Esophagus (tissue), 2 donors: Measurements from ENCODE around the gene HECW1. TPM values are rescaled to one million over a fixed set of nuclear protein-coding genes. Genes with fewer than 3 reads are reported as not detected.
A peak's percentile ranks its signal among the peaks of the same experiment; 100 is the strongest.
"Not testable (repeated sequence)": the region's sequence is repeated elsewhere in the genome, so short reads cannot be mapped to it uniquely, and the experiment has no call there.

Experiments used
- H3K27ac ChIP-seq, 2 donors: one replicate each; pipeline ENCODE4 v1.5.1; 2013; ENCODE audit warnings: low read depth in 2 of 2, mild to moderate bottlenecking in 2 of 2, inconsistent platforms in 1 of 2, low read length in 1 of 2, moderate library complexity in 1 of 2
- H3K27me3 ChIP-seq, 2 donors: one replicate each; pipeline ENCODE4 v1.6.1; 2013; ENCODE audit warnings: low read length in 2 of 2, control low read depth in 1 of 2, mild to moderate bottlenecking in 1 of 2; ENCODE audit not compliant: insufficient read depth in 2 of 2, control insufficient read depth in 1 of 2
- H3K36me3 ChIP-seq, 2 donors: one replicate each; pipeline ENCODE4 v1.6.1; 2013; ENCODE audit warnings: low read length in 1 of 2; ENCODE audit not compliant: control insufficient read depth in 2 of 2, insufficient read depth in 2 of 2
- H3K4me1 ChIP-seq, 2 donors: one replicate each; pipeline ENCODE4 v1.6.1; 2013; ENCODE audit warnings: low read length in 1 of 2; ENCODE audit not compliant: control insufficient read depth in 2 of 2, insufficient read depth in 2 of 2
- H3K4me3 ChIP-seq, 2 donors: one replicate each; pipeline ENCODE4 v1.5.1; 2013; ENCODE audit warnings: low read length in 2 of 2, mild to moderate bottlenecking in 2 of 2, low read depth in 1 of 2, moderate library complexity in 1 of 2
- H3K9me3 ChIP-seq, 2 donors: one replicate each; pipeline ENCODE4 v1.6.1; 2013; ENCODE audit warnings: mild to moderate bottlenecking in 2 of 2, low read depth in 1 of 2, low read length in 1 of 2, moderate library complexity in 1 of 2; ENCODE audit not compliant: control insufficient read depth in 2 of 2, insufficient read depth in 1 of 2
- WGBS, 2 donors: extraction: QIAGEN DNeasy Blood & Tissue Kit; methylation state at CpG; one replicate each; pipeline ENCODE4 v1.1.7; 2013; 5-methylcytosine and 5-hydroxymethylcytosine counted together
- polyA plus RNA-seq, 2 donors: library from polyadenylated mRNA; stranded (reverse); fragments of 200-250 nt; gene quantifications; one replicate each; pipeline ENCODE4 v1.2.3, GENCODE V29; 2013
- donor health status: healthy with polysubstance abuse.
- donor health status: Bipolar disorder and iron deficiency.

Gene HECW1
- polyA plus RNA-seq, result under 1 TPM; 0.11 to 0.47 TPM

DNA sequence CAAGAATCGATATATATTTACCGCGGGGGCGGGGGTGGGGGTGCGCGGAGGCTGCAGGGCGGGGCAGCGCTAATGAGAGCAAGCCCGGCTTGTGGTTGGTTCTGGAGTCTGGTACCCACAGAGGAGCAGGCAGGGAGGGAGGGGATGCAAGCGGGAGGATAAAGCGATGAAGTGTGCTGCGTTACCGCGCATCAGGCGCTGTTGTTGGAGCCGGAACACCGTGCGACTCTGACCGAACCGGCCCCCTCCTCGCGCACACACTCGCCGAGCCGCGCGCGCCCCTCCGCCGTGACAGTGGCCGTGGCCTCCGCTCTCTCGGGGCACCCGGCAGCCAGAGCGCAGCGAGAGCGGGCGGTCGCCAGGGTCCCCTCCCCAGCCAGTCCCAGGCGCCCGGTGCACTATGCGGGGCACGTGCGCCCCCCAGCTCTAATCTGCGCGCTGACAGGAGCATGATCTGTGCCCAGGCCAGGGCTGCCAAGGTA, at the start of gene HECW1:
TSS of gene HECW1 (plus strand) at position 189 of the 482 bp plus-strand sequence. CDS start 131,259 bp downstream, outside the sequence.
- H3K27me3 ChIP-seq, result peaks cover 0 to 13% of the 10 kb centered on the region in 2 donors
- peak within 1 kb of the TSS; percentile 11 to 21 for H3K4me3 ChIP-seq

DNA sequence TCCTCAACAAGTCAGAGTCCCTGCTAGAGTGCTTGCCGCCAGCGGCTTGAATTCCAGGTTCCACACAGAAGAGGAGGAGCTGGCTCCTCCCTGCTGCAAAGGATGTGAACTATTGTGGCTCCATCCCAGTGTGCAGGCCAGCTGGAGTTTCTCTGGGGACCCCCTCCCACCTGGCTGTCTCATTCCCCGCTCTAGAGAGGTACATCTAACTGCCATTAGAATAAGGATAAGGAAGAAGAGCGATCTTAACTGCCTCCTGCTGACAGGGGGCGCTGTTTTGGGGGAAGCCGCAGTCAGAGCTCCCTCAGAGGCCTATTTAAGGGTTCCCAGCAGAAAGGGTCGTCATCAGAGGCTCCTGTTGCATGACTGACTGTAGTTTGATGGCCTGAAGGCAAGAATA, 40.8 kb upstream of the HECW1 start:
- no peaks in the 10 kb centered on the region for H3K9me3 ChIP-seq
- no peak overlapping the region for H3K27ac ChIP-seq
- no peaks in the 10 kb centered on the region for H3K4me1 ChIP-seq
- no peak overlapping the region for H3K4me3 ChIP-seq
- H3K36me3 ChIP-seq, result no peaks in the 10 kb centered on the region
- H3K27me3 ChIP-seq, result peaks cover 0 to 2% of the 10 kb centered on the region in 2 donors
- WGBS, 2 donors, result 57 to 59% methylated on average over 7 of the region's 7 CpGs

More for the DNA sequence above, at the start of gene HECW1:
- Histone ChIP-seq H3K4me1 (peaks cover 6 to 8% of the 10 kb centered on the region in 2 donors), H3K36me3 (no peaks in the 10 kb centered on the region), H3K9me3 (no peaks in the 10 kb centered on the region), H3K27ac (no peak within 1 kb of the TSS)
- WGBS, 2 donors, result 2 to 3% methylated on average over 40 to 46 of the region's 46 CpGs

DNA sequence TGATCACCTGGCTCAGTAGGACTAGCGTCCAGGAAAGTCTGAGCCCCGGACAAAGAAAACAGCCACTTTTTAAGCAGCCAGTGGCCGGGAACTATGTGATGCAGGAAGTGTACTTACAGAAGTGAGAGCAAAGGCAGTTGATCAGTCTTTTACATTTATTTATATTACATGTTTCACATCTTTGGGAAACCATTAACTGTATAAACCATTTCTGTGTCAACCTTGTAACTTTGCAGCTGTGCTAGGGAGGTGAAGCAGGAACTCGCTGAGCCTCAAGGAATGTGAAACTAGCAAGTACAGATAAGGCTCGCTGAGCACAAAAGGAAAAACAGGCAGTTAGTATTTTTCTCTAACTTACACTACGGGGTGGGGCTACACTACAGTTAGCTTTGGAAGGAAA, 39.9 kb upstream of the HECW1 start:
- no peaks in the 10 kb centered on the region for H3K36me3 ChIP-seq
- 37 to 45% methylated on average over 6 of the region's 6 CpGs for WGBS, 2 donors
- no peaks in the 10 kb centered on the region for H3K9me3 ChIP-seq
- H3K27ac ChIP-seq, result no peak overlapping the region
- H3K27me3 ChIP-seq, result peaks cover 0 to 2% of the 10 kb centered on the region in 2 donors
- no peaks in the 10 kb centered on the region for H3K4me1 ChIP-seq
- no peak overlapping the region for H3K4me3 ChIP-seq

DNA sequence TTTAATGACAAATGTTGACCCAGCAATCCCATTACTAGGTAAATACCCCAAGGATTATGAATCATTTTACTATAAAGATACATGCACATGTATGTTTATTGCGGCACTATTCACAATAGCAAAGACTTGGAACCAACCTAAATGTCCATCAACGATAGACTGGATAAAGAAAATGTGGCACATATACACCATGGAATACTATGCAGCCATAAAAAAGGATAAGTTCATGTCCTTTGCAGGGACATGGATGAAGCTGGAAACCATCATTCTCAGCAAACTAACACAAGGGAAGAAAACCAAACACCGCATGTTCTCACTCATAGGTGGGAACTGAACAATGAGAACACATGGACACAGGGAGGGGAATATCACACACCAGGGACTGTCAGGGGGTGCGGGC, 38.6 kb upstream of the HECW1 start:
- not testable (repeated sequence) for H3K4me1 ChIP-seq, H3K4me3 ChIP-seq, H3K9me3 ChIP-seq, H3K27me3 ChIP-seq, H3K36me3 ChIP-seq, H3K27ac ChIP-seq
- WGBS, 2 donors, result 94 to 95% methylated on average over 4 of the region's 4 CpGs

DNA sequence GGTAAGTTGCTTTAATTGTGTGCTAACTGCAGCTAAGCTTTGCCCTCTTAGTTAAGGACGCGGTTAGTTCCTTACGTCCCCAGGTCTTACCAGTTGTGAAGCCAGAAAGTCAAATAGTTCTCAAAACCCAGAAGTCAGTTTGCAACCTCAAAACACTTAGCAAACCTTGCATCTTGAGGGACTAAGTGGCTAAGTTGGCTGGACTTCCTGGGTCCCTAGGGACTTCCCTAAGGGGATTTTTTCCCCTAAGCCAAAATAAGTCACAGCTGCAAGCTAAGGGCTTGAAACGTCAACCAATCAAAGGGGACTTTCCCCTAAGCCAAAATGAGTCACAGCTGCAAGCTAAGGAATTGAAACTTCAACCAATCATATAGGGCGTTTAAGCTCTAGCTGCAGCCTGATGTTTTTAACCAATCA, 36.2 kb upstream of the HECW1 start:
- WGBS, 2 donors, result 61 to 72% methylated on average over 5 of the region's 5 CpGs
- no peaks in the 10 kb centered on the region for H3K36me3 ChIP-seq
- no peaks in the 10 kb centered on the region for H3K9me3 ChIP-seq
- no peak overlapping the region for H3K27ac ChIP-seq
- no peak overlapping the region for H3K4me3 ChIP-seq
- H3K27me3 ChIP-seq, result peaks cover 0 to 2% of the 10 kb centered on the region in 2 donors
- H3K4me1 ChIP-seq, result no peaks in the 10 kb centered on the region

DNA sequence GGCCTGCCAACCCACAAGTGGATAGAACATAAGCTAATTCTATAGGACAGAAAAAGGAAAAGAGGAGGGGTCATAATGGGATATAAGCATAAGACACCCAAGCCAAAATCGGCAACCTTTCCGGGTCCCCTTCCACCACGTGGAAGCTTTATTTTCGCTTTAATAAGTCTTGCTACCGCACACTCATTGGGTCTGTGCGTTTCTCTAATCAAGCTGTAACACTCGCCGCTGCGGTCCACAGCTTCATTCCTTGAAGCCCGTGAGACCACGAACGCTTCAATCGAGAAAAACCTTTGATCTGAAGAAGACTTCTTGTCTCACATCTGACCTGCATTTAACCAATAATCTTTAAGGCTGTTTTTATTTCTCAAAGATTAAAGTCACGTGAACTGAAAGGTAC, 35.8 kb upstream of the HECW1 start:
- no peaks in the 10 kb centered on the region for H3K4me1 ChIP-seq
- H3K36me3 ChIP-seq, result no peaks in the 10 kb centered on the region
- no peak overlapping the region for H3K4me3 ChIP-seq
- peaks cover 0 to 2% of the 10 kb centered on the region in 2 donors for H3K27me3 ChIP-seq
- H3K9me3 ChIP-seq, result no peaks in the 10 kb centered on the region
- 88 to 96% methylated on average over 14 of the region's 14 CpGs for WGBS, 2 donors
- no peak overlapping the region for H3K27ac ChIP-seq

DNA sequence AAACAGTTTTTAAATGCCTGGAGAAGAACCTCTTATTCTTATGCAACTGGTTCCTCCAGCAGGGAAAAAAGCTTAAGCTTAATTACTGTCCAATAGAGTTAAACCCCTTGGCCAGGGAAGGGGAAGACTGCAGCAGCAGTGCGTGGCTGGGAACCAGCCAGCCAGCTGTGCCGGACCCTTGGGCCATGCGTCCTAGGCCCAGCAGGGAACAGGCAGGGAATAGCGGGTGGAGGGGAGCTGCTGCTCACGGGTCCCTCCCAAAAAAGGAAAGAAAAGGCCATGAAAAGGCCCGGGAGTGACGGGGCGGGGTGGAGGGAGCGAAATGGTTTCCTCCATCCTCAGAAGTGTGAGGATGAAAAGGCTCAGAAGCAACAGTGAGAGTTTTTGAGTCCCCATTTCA, 35.2 kb upstream of the HECW1 start:
- 81 to 88% methylated on average over 9 of the region's 9 CpGs for WGBS, 2 donors
- Histone ChIP-seq H3K4me3 (no peak overlapping the region), H3K27me3 (peaks cover 0 to 2% of the 10 kb centered on the region in 2 donors), H3K36me3 (no peaks in the 10 kb centered on the region), H3K4me1 (no peaks in the 10 kb centered on the region), H3K9me3 (no peaks in the 10 kb centered on the region), H3K27ac (no peak overlapping the region)

DNA sequence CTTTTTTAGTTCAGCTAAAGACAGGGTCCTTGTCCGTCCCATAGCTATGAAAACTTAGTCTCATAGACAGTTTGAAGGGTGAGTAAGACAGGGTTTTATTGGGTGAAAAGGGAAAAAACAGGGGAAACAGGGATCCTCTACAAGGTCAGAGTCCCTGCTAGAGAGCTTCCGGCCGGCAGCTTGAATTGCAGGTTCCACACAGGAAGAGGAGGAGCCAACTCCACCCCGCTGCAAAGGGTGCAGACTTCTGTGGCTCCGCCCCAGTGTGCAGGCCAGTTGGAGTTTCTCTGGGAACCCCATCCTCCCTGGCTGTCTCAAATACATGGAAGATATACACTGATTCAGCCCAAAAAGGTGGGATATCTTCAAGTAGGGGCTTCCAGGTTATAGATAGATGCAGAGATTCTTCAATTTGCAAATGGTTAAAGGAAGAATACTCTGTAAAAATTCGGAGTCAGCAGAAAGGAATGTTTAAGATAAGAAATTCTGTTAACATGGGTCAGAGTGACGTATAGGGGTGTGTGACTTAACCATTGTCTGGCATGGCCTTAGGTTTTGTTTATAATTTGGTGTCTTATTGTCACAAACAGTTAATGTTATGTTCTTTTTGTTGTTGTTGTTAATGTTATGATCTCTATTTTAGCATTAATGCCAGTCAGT, 34.6 kb upstream of the HECW1 start:
- Histone ChIP-seq H3K4me3 (no peak overlapping the region), H3K4me1 (no peaks in the 10 kb centered on the region), H3K36me3 (no peaks in the 10 kb centered on the region), H3K27ac (no peak overlapping the region), H3K9me3 (no peaks in the 10 kb centered on the region), H3K27me3 (peaks cover 0 to 2% of the 10 kb centered on the region in 2 donors)
- 60 to 69% methylated on average over 7 of the region's 7 CpGs for WGBS, 2 donors

DNA sequence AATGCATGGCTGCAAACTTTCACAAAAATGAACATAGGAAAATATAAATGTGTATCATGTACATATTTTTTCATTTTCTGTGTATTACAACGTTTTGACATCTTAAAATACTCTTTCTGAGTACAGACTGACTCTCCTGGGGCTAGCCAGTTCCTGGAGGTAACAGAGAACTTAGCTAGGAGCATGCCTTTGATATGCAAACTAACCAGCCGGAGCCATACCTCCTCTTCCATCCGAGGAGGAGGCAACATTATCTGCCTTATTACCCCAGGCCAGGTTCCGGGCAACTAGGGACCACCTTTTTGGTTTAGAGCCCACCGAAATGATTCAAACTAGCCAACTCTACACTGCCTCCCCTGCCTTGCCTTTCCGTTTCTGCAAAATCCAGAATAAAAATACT, 33.7 kb upstream of the HECW1 start:
- Histone ChIP-seq H3K9me3 (no peaks in the 10 kb centered on the region), H3K27ac (no peak overlapping the region), H3K4me1 (no peaks in the 10 kb centered on the region), H3K4me3 (no peak overlapping the region), H3K27me3 (no peaks in the 10 kb centered on the region), H3K36me3 (no peaks in the 10 kb centered on the region)
- WGBS, 2 donors, result 62 to 75% methylated on average over 6 of the region's 6 CpGs

DNA sequence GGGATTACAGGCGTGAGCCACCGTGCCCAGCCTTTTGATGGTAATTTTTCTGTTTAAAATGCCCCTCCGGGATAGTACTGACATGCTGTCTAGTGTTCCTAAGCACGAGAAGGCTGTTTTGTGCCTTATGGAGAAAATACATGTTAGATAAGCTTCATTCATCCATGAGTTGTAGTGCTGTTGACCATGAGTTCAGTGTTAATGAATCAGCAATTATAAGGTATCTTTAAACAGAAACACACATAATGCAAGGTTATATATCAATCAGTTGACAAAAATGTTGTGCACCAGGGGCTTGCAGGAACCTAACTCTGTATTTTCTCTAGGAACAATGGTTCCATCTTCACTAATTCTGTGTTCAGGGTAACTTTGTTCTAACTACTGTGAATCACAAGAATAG, 30.8 kb upstream of the HECW1 start:
- Histone ChIP-seq H3K9me3 (no peaks in the 10 kb centered on the region), H3K36me3 (no peaks in the 10 kb centered on the region), H3K4me1 (no peaks in the 10 kb centered on the region), H3K27ac (no peak overlapping the region), H3K4me3 (no peak overlapping the region), H3K27me3 (peaks cover 0 to 3% of the 10 kb centered on the region in 2 donors)
- WGBS, 2 donors, result 85 to 90% methylated on average over 4 of the region's 4 CpGs
